MCF 10A (cell line): ENCODE data around the gene C12orf42. TPM values are rescaled to one million over a fixed set of nuclear protein-coding genes. Genes with fewer than 3 reads are reported as not detected.

ENCODE experiments used
- Bru-seq: library from RNA; stranded (reverse); fragments of 400-500 nt; gene quantifications from one replicate; lab custom pipeline; 2021; lab: Mats Ljungman, UMichigan
- BruChase-seq, 2 experiments: library from RNA; stranded (reverse); fragments of 400-500 nt; gene quantifications; one replicate each; lab custom pipeline; 2021; lab: Mats Ljungman, UMichigan
- BruUV-seq: library from RNA; stranded (reverse); fragments of 400-500 nt; replicated peaks from 2 replicates; lab custom pipeline; 2021; lab: Mats Ljungman, UMichigan
- CTCF ChIA-PET: fragments of 300-600 bp; sonication (Branson Sonifier 250); formaldehyde crosslinking; extraction: SDS; loops from one replicate; lab custom pipeline; 2021; ENCODE audit warnings: antibody characterized with exemption, inconsistent platforms; lab: Yijun Ruan, JAX
- POLR2A ChIA-PET: fragments of 300-600, 350-650 bp; sonication (Branson Sonifier 250); formaldehyde crosslinking; extraction: SDS; loops from one replicate; lab custom pipeline; 2020; ENCODE audit warnings: antibody characterized with exemption, inconsistent platforms; lab: Yijun Ruan, JAX
- DNase-seq: peaks from one replicate; pipeline ENCODE4 v3.0.0-alpha.2; 2018; ENCODE audit not compliant: unreplicated experiment
- H3K27ac Mint-ChIP-seq: one replicate; pipeline ENCODE4 v1.8.0; 2022; ENCODE audit warnings: mild to moderate bottlenecking, low read depth, mixed read lengths; ENCODE audit not compliant: unreplicated experiment
- H3K27me3 Mint-ChIP-seq: one replicate; pipeline ENCODE4 v1.8.0; 2022; ENCODE audit warnings: mixed read lengths; ENCODE audit not compliant: insufficient read depth, unreplicated experiment
- H3K36me3 Mint-ChIP-seq: one replicate; pipeline ENCODE4 v1.8.0; 2022; ENCODE audit warnings: mild to moderate bottlenecking, moderate library complexity, mixed read lengths; ENCODE audit not compliant: insufficient read depth, unreplicated experiment
- H3K4me1 Mint-ChIP-seq: one replicate; pipeline ENCODE4 v1.8.0; 2022; ENCODE audit warnings: mixed read lengths; ENCODE audit not compliant: insufficient read depth, unreplicated experiment
- H3K4me3 Mint-ChIP-seq: one replicate; pipeline ENCODE4 v1.8.0; 2022; ENCODE audit warnings: mild to moderate bottlenecking, moderate library complexity, mixed read lengths; ENCODE audit not compliant: unreplicated experiment
- H3K9me3 Mint-ChIP-seq: one replicate; pipeline ENCODE4 v1.8.0; 2022; ENCODE audit warnings: mixed read lengths; ENCODE audit not compliant: unreplicated experiment
- CTCF ChIP-seq: fragments of 200-600 bp; IDR thresholded peaks from one replicate; pipeline ENCODE4 v1.8.0; 2022; ENCODE audit warnings: antibody characterized with exemption, mild to moderate bottlenecking; ENCODE audit not compliant: unreplicated experiment
- intact Hi-C: fragments of 100-400 bp; cut with micrococcal nuclease; formaldehyde crosslinking; loops from 2 replicates; pipeline ENCODE4 v1.14.1; 2022
- long read RNA-seq: library from polyadenylated mRNA; stranded (forward); transcript quantifications from one replicate; pipeline ENCODE4 v2.0.0, GENCODE V29; 2022
- total RNA-seq: library from RNA; stranded (reverse); gene quantifications from 2 replicates; pipeline ENCODE4 v1.2.3, GENCODE V29; 2022

The C12orf42 gene
- not detected in 2 replicates for total RNA-seq
- Bru-seq, nascent RNA: percentile 4 among the genes with signal in this experiment
- percentile 1 among the genes with signal in this experiment for BruChase-seq, experiment 1, labeled RNA remaining after a 6-hour chase
- percentile 0 among the genes with signal in this experiment for BruChase-seq, experiment 2, labeled RNA remaining after a 2-hour chase
- long read RNA-seq: 0 reads

GRCh38 chr12:103495469-103496456 is at the start of gene C12orf42:
Gene C12orf42 (minus strand): TSS chr12:103495968. CDS start chr12:103478426, 17,542 bp downstream.
- intact Hi-C loops: loop anchor here (1.0 to 5.0 kb wide), 2 partner anchors 53 to 137 kb away; no protein-coding TSS in a partner anchor
- H3K36me3 Mint-ChIP-seq: no peaks in the 10 kb centered on the region
- ChIA-PET POLR2A (no interaction called here), CTCF (interaction anchor here (0.7 to 5.6 kb wide), 17 partner anchors 10 to 613 kb away, joined by 3 to 62 read pairs (median 4); no protein-coding TSS in a partner anchor)
- peak within 1 kb of the TSS; percentile 70 for H3K4me3 Mint-ChIP-seq
- no peak within 1 kb of the TSS for H3K27ac Mint-ChIP-seq
- no TSS peak for BruUV-seq
- H3K4me1 Mint-ChIP-seq: peaks cover 6% of the 10 kb centered on the region
- DNase-seq: peak; percentile 58
- peak; percentile 55 for TF ChIP-seq CTCF
- no peaks in the 10 kb centered on the region for H3K27me3 Mint-ChIP-seq
- peaks cover 7% of the 10 kb centered on the region for H3K9me3 Mint-ChIP-seq

GRCh38 chr12:103542078-103542477 is 46.3 kb upstream of the C12orf42 start:
- Mint-ChIP-seq H3K27me3 (no peaks in the 10 kb centered on the region), H3K9me3 (no peaks in the 10 kb centered on the region), H3K27ac (no peak overlapping the region), H3K4me1 (no peaks in the 10 kb centered on the region), H3K36me3 (no peaks in the 10 kb centered on the region), H3K4me3 (no peak overlapping the region)
- ChIA-PET CTCF (interaction anchor here (0.6 to 10.4 kb wide), 4 partner anchors 13 to 659 kb away, joined by 3 to 157 read pairs (median 7); no protein-coding TSS in a partner anchor), POLR2A (no interaction called here)
- intact Hi-C loops: no loop called here
- no TSS peak for BruUV-seq
- no peak for DNase-seq
- no peak for TF ChIP-seq CTCF

GRCh38 chr12:103540319-103540718 is 44.6 kb upstream of the C12orf42 start:
- intact Hi-C loops: no loop called here
- no peak overlapping the region for H3K27ac Mint-ChIP-seq
- H3K9me3 Mint-ChIP-seq: no peaks in the 10 kb centered on the region
- no peak overlapping the region for H3K4me3 Mint-ChIP-seq
- no peak for DNase-seq
- CTCF ChIA-PET: interaction anchor here (0.7 to 3.7 kb wide), 5 partner anchors 8 to 1590 kb away, joined by 3 to 11 read pairs (median 3); no protein-coding TSS in a partner anchor
- no peaks in the 10 kb centered on the region for H3K27me3 Mint-ChIP-seq
- POLR2A ChIA-PET: no interaction called here
- BruUV-seq: no TSS peak
- TF ChIP-seq CTCF: no peak
- no peaks in the 10 kb centered on the region for H3K4me1 Mint-ChIP-seq
- H3K36me3 Mint-ChIP-seq: no peaks in the 10 kb centered on the region
